Activated naive CD8-positive, alpha-beta T cell treated with anti-CD3 and anti-CD28 coated beads, Interleukin-2, amount 50 U/mL, for 24 hours (primary cell): Measurements from ENCODE around the gene DHX30.
"Not testable (repeated sequence)": the region's sequence is repeated elsewhere in the genome, so short reads cannot be mapped to it uniquely, and the experiment has no call there.

ENCODE experiments used
- ATAC-seq: fragments of 150-1000 bp; cut with Tn5 transposase; one replicate; pipeline ENCODE4 v1.10.0; 2021
- DNase-seq: peaks from one replicate; pipeline ENCODE4 v3.0.0; 2021
- H3K27ac Mint-ChIP-seq: one replicate; pipeline ENCODE4 v1.8.0; 2021; ENCODE audit warnings: mild to moderate bottlenecking, mixed read lengths
- H3K27me3 Mint-ChIP-seq: one replicate; pipeline ENCODE4 v1.8.0; 2021; ENCODE audit warnings: mixed read lengths
- H3K36me3 Mint-ChIP-seq: one replicate; pipeline ENCODE4 v1.8.0; 2021; ENCODE audit warnings: low read depth, mixed read lengths
- H3K4me1 Mint-ChIP-seq: one replicate; pipeline ENCODE4 v1.8.0; 2021; ENCODE audit warnings: mixed read lengths
- H3K4me3 Mint-ChIP-seq: one replicate; pipeline ENCODE4 v1.8.0; 2021; ENCODE audit warnings: mild to moderate bottlenecking, moderate library complexity, mixed read lengths
- H3K9me3 Mint-ChIP-seq: one replicate; pipeline ENCODE4 v1.8.0; 2021; ENCODE audit warnings: mixed read lengths

The DHX30 gene

GRCh38 chr3:47791193-47791855 lies 11.6 kb upstream of the DHX30 start:
- Mint-ChIP-seq H3K9me3 (no peaks in the 10 kb centered on the region), H3K36me3 (no peaks in the 10 kb centered on the region), H3K4me3 (no peak overlapping the region), H3K4me1 (peaks cover 2% of the 10 kb centered on the region), H3K27me3 (no peaks in the 10 kb centered on the region), H3K27ac (no peak overlapping the region)
- ATAC-seq (no peak), DNase-seq (no peak)

GRCh38 chr3:47792699-47793098 lies 10.2 kb upstream of the DHX30 start:
- Mint-ChIP-seq H3K36me3 (no peaks in the 10 kb centered on the region), H3K4me1 (peaks cover 2% of the 10 kb centered on the region), H3K4me3 (no peak overlapping the region), H3K27me3 (no peaks in the 10 kb centered on the region), H3K9me3 (no peaks in the 10 kb centered on the region), H3K27ac (no peak overlapping the region)
- ATAC-seq (no peak), DNase-seq (no peak)

GRCh38 chr3:47794544-47794943 lies 8.4 kb upstream of the DHX30 start:
- Mint-ChIP-seq H3K4me1 (no peaks in the 10 kb centered on the region), H3K4me3 (no peak overlapping the region), H3K27me3 (no peaks in the 10 kb centered on the region), H3K27ac (no peak overlapping the region), H3K36me3 (no peaks in the 10 kb centered on the region), H3K9me3 (no peaks in the 10 kb centered on the region)
- no peak for ATAC-seq
- no peak for DNase-seq

GRCh38 chr3:47799733-47800132 lies 3.2 kb upstream of the DHX30 start:
- Mint-ChIP-seq H3K9me3 (no peaks in the 10 kb centered on the region), H3K4me1 (peaks cover 26% of the 10 kb centered on the region), H3K27me3 (no peaks in the 10 kb centered on the region), H3K4me3 (no peak overlapping the region), H3K36me3 (no peaks in the 10 kb centered on the region), H3K27ac (no peak overlapping the region)
- no peak for DNase-seq
- no peak for ATAC-seq

GRCh38 chr3:47803480-47804025 lies 615 bp downstream of the DHX30 start:
- Mint-ChIP-seq H3K36me3 (no peaks in the 10 kb centered on the region), H3K9me3 (no peaks in the 10 kb centered on the region), H3K4me1 (peaks cover 27% of the 10 kb centered on the region), H3K4me3 (peak overlapping the region; percentile 96), H3K27me3 (no peaks in the 10 kb centered on the region), H3K27ac (peak overlapping the region; percentile 96)
- DNase-seq (no peak), ATAC-seq (no peak)

- H3K36me3 Mint-ChIP-seq = no peaks in the 10 kb centered on the region
- H3K27ac Mint-ChIP-seq = peak overlapping the region; percentile 96
- peaks cover 27% of the 10 kb centered on the region for H3K4me1 Mint-ChIP-seq
- DNase-seq = no peak
- ATAC-seq = no peak
- H3K27me3 Mint-ChIP-seq = no peaks in the 10 kb centered on the region
- H3K9me3 Mint-ChIP-seq = no peaks in the 10 kb centered on the region
- peak overlapping the region; percentile 96 for H3K4me3 Mint-ChIP-seq
Observed at GRCh38 chr3:47804577-47804976, 1.6 kb downstream of the DHX30 start.

- H3K4me3 Mint-ChIP-seq = no peak overlapping the region
- no peak overlapping the region for H3K27ac Mint-ChIP-seq
- H3K27me3 Mint-ChIP-seq = no peaks in the 10 kb centered on the region
- no peak for DNase-seq
- no peaks in the 10 kb centered on the region for H3K4me1 Mint-ChIP-seq
- H3K9me3 Mint-ChIP-seq = no peaks in the 10 kb centered on the region
- H3K36me3 Mint-ChIP-seq = peaks cover 17% of the 10 kb centered on the region
- ATAC-seq = no peak
Observed at GRCh38 chr3:47813551-47814177, 10.7 kb downstream of the DHX30 start.

GRCh38 chr3:47817609-47818008 lies 14.7 kb downstream of the DHX30 start:
- Mint-ChIP-seq H3K9me3 (peaks cover 5% of the 10 kb centered on the region), H3K27me3 (no peaks in the 10 kb centered on the region), H3K4me3 (no peak overlapping the region), H3K4me1 (peaks cover 5% of the 10 kb centered on the region), H3K36me3 (peaks cover 18% of the 10 kb centered on the region), H3K27ac (no peak overlapping the region)
- ATAC-seq (no peak), DNase-seq (no peak)

GRCh38 chr3:47824541-47825473 lies 21.9 kb downstream of the DHX30 start:
- Mint-ChIP-seq H3K9me3 (peaks cover 5% of the 10 kb centered on the region), H3K4me1 (peaks cover 48% of the 10 kb centered on the region), H3K27me3 (no peaks in the 10 kb centered on the region), H3K27ac (peak overlapping the region; percentile 90), H3K36me3 (peaks cover 41% of the 10 kb centered on the region), H3K4me3 (peak overlapping the region; percentile 93)
- DNase-seq = peak; percentile 82
- ATAC-seq = peak; percentile 98

- DNase-seq (no peak), ATAC-seq (no peak)
- Mint-ChIP-seq H3K36me3 (peaks cover 42% of the 10 kb centered on the region), H3K4me3 (peak overlapping the region; percentile 93), H3K4me1 (peaks cover 48% of the 10 kb centered on the region), H3K27ac (peak overlapping the region; percentile 90), H3K27me3 (no peaks in the 10 kb centered on the region), H3K9me3 (peaks cover 5% of the 10 kb centered on the region)
Observed at GRCh38 chr3:47825590-47825989, 22.7 kb downstream of the DHX30 start.

GRCh38 chr3:47829482-47829881 lies 26.5 kb downstream of the DHX30 start:
- H3K27ac Mint-ChIP-seq = peak overlapping the region; percentile 71
- not testable (repeated sequence) for ATAC-seq, DNase-seq

GRCh38 chr3:47836986-47837385 lies 34.0 kb downstream of the DHX30 start:
- Mint-ChIP-seq H3K27me3 (no peaks in the 10 kb centered on the region), H3K9me3 (no peaks in the 10 kb centered on the region), H3K36me3 (peaks cover 59% of the 10 kb centered on the region), H3K4me1 (no peaks in the 10 kb centered on the region), H3K4me3 (no peak overlapping the region), H3K27ac (no peak overlapping the region)
- DNase-seq = no peak
- ATAC-seq = no peak

More at GRCh38 chr3:47829482-47829881, 26.5 kb downstream of the DHX30 start:
- Mint-ChIP-seq H3K4me1 (peaks cover 43% of the 10 kb centered on the region), H3K36me3 (peaks cover 59% of the 10 kb centered on the region)
- H3K27me3 Mint-ChIP-seq, H3K4me3 Mint-ChIP-seq, H3K9me3 Mint-ChIP-seq: not testable (repeated sequence)

GRCh38 chr3:47838503-47838902 lies 35.6 kb downstream of the DHX30 start:
- Mint-ChIP-seq H3K4me3 (no peak overlapping the region), H3K9me3 (no peaks in the 10 kb centered on the region), H3K36me3 (peaks cover 55% of the 10 kb centered on the region), H3K27me3 (no peaks in the 10 kb centered on the region), H3K4me1 (no peaks in the 10 kb centered on the region), H3K27ac (no peak overlapping the region)
- no peak for ATAC-seq
- no peak for DNase-seq

GRCh38 chr3:47841786-47842349 lies 38.9 kb downstream of the DHX30 start:
- no peak overlapping the region for H3K4me3 Mint-ChIP-seq
- no peaks in the 10 kb centered on the region for H3K9me3 Mint-ChIP-seq
- DNase-seq (no peak), ATAC-seq (no peak)
- peaks cover 50% of the 10 kb centered on the region for H3K36me3 Mint-ChIP-seq
- H3K27me3 Mint-ChIP-seq = no peaks in the 10 kb centered on the region
- H3K4me1 Mint-ChIP-seq = no peaks in the 10 kb centered on the region
- H3K27ac Mint-ChIP-seq = peak overlapping the region; percentile 15
